HEK293T (cell line): Measurements from ENCODE around the gene APOA5.

ENCODE experiments used
- CTCF ChIA-PET: fragments of 350-600 bp; formaldehyde crosslinking; extraction: SDS; loops from one replicate; lab custom pipeline; 2021; ENCODE audit warnings: antibody characterized with exemption, inconsistent platforms; lab: Yijun Ruan, JAX
- POLR2A ChIA-PET: fragments of 350-600 bp; formaldehyde crosslinking; extraction: SDS; loops from one replicate; lab custom pipeline; 2020; ENCODE audit warnings: antibody characterized with exemption, inconsistent platforms; lab: Yijun Ruan, JAX
- DNase-seq: peaks from one replicate; pipeline ENCODE4 v3.0.0; 2012; ENCODE audit warnings: mixed read lengths; ENCODE audit errors: extremely low spot score
- ARNT ChIP-seq: fragments of 450-650 bp; IDR thresholded peaks from 2 replicates; pipeline ENCODE4 v1.6.1; 2017; ENCODE audit warnings: mild to moderate bottlenecking
- BHLHE40 ChIP-seq: fragments of 450-650 bp; IDR thresholded peaks from 2 replicates; pipeline ENCODE4 v1.6.1; 2016; ENCODE audit warnings: mild to moderate bottlenecking, moderate library complexity, borderline replicate concordance
- CTBP1 ChIP-seq: fragments of 450-650 bp; IDR thresholded peaks from 2 replicates; pipeline ENCODE4 v1.6.1; 2016; ENCODE audit warnings: borderline replicate concordance
- ELF4 ChIP-seq: fragments of 450-650 bp; IDR thresholded peaks from 2 replicates; pipeline ENCODE4 v1.6.1; 2017; ENCODE audit warnings: antibody characterized with exemption
- FOXA1 ChIP-seq: fragments of 450-650 bp; IDR thresholded peaks from 2 replicates; pipeline ENCODE4 v1.6.1; 2016; ENCODE audit warnings: mild to moderate bottlenecking
- FOXK2 ChIP-seq: fragments of 450-650 bp; IDR thresholded peaks from 2 replicates; pipeline ENCODE4 v1.6.1; 2016; ENCODE audit warnings: mild to moderate bottlenecking
- FOXM1 ChIP-seq: fragments of 450-650 bp; IDR thresholded peaks from 2 replicates; pipeline ENCODE4 v1.6.1; 2017; ENCODE audit warnings: mild to moderate bottlenecking, borderline replicate concordance
- HDGF ChIP-seq: fragments of 450-650 bp; IDR thresholded peaks from 2 replicates; pipeline ENCODE4 v1.6.1; 2017; ENCODE audit warnings: antibody characterized with exemption, borderline replicate concordance
- L3MBTL2 ChIP-seq: fragments of 450-650 bp; conservative IDR thresholded peaks from 2 replicates; pipeline ENCODE4 v1.6.1; 2016; ENCODE audit warnings: mild to moderate bottlenecking
- LEF1 ChIP-seq: fragments of 450-650 bp; IDR thresholded peaks from 2 replicates; pipeline ENCODE4 v1.6.1; 2017; ENCODE audit warnings: mild to moderate bottlenecking, borderline replicate concordance
- NFRKB ChIP-seq: fragments of 450-650 bp; IDR thresholded peaks from 2 replicates; pipeline ENCODE4 v1.6.1; 2016; ENCODE audit warnings: mild to moderate bottlenecking, moderate library complexity
- PKNOX1 ChIP-seq: fragments of 450-650 bp; IDR thresholded peaks from 2 replicates; pipeline ENCODE4 v1.6.1; 2016
- SP1 ChIP-seq: fragments of 450-650 bp; IDR thresholded peaks from 2 replicates; pipeline ENCODE4 v1.6.1; 2017
- SUZ12 ChIP-seq: fragments of 450-650 bp; IDR thresholded peaks from 2 replicates; pipeline ENCODE4 v1.6.1; 2016; ENCODE audit warnings: mild to moderate bottlenecking
- TARDBP ChIP-seq: fragments of 450-650 bp; IDR thresholded peaks from 2 replicates; pipeline ENCODE4 v1.6.1; 2016
- ZNF384 ChIP-seq: fragments of 450-650 bp; IDR thresholded peaks from 2 replicates; pipeline ENCODE4 v1.6.1; 2016

The APOA5 gene

GRCh38 chr11:116797816-116798215, 6.1 kb upstream of the APOA5 start:
- ChIA-PET CTCF (no interaction called here), POLR2A (no interaction called here)
- no peak for DNase-seq
- TF ChIP-seq PKNOX1: no peak

DNA sequence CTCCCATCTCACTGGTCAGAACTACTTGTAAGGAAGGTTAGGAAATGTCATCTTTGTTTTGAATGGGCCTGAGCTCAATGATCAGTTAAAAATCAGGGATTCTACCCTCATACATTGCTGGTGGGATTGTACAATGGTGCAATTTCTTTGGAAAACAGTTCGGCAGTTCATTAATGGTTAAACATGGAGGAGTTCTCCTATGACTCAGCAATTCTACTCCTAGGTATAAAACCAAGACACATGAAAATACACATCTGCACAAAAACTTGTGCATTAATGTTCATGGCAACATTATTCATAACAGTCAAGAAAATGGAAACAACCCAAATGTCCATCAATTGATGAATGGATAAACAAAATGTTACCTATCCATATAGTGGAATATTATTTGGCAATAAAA, 4.9 kb upstream of the APOA5 start:
- ChIA-PET POLR2A (no interaction called here), CTCF (no interaction called here)
- DNase-seq: no peak
- no peak for TF ChIP-seq SP1

GRCh38 chr11:116794851-116795250, 3.2 kb upstream of the APOA5 start:
- CTCF ChIA-PET: interaction anchor here (2.9 kb wide), 1 partner anchor 41 kb away, joined by 11 read pairs; no protein-coding TSS in a partner anchor
- DNase-seq: no peak
- TF ChIP-seq SUZ12 (no peak), CTBP1 (no peak), PKNOX1 (no peak), LEF1 (no peak), ARNT (no peak), L3MBTL2 (no peak), FOXK2 (no peak), FOXM1 (no peak), SP1 (no peak), ZNF384 (no peak), ELF4 (no peak), HDGF (no peak), FOXA1 (no peak), TARDBP (no peak), NFRKB (no peak), BHLHE40 (no peak)
- POLR2A ChIA-PET: no interaction called here

DNA sequence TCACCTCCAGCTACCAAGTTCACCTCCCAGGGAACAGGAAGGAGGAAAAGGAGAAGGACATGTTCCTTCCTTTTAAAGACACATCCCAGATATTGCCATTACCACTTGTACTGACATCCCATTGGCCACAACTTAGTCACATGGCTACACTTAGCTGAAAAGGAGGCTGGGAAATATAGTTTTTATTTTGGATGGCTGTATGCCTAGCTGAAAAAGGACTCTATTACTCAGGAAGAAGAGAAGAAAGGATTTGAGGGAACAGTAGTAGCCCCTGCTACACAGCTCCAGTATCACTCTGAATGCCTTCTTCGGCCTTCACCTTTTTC, 2.1 kb upstream of the APOA5 start:
- ChIA-PET POLR2A (interaction anchor here (2.0 kb wide), 1 partner anchor 42 kb away, joined by 8 read pairs; no protein-coding TSS in a partner anchor), CTCF (interaction anchor here (2.9 kb wide), 1 partner anchor 42 kb away, joined by 11 read pairs; no protein-coding TSS in a partner anchor)
- TF ChIP-seq ELF4 (no peak), LEF1 (no peak), NFRKB (no peak), FOXM1 (no peak), FOXA1 (no peak), ARNT (no peak), BHLHE40 (no peak)
- DNase-seq: no peak

GRCh38 chr11:116792869-116793771, 1.4 kb upstream of the APOA5 start:
- no peak for DNase-seq
- CTCF ChIA-PET: interaction anchor here (2.9 kb wide), 1 partner anchor 43 kb away, joined by 11 read pairs; no protein-coding TSS in a partner anchor
- POLR2A ChIA-PET: interaction anchor here (2.0 kb wide), 1 partner anchor 43 kb away, joined by 8 read pairs; no protein-coding TSS in a partner anchor
- TF ChIP-seq HDGF (no peak), BHLHE40 (no peak), FOXK2 (no peak), SP1 (no peak)

DNA sequence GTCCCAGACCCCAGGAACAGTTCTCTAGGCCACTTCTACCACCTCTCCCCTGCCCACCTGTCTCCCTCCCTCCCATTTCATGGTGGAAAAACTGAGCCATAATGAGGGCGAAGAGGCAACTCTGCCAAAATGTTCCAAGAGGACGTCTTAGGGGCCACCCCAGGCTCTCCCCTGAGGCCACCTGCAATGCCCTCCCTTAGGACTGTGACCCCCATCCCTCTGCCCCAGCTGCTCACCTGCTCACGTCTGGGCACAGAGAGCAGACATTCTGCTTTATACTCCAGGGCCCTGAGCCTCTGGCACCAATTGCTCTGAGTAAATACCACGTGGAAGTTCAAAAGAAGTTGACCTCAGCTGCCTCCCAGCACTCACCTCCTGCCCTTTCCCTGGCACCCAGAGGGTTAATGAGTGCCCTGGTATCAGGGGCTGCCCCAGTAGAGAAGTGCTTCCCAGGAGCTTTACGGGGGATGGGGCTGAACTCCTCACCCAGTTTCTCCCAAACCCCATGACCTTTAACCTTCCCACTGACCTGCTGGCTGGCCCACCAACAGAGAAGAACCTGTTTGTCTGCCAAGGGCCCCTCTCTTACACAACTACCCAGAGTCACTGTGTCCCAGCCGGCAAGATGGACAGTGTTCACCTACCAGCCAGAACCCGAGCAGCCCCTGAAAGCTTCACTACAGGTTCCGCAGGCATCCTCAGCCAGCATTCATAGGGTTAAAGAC, 627 bp upstream of the APOA5 start:
- TF ChIP-seq CTBP1 (no peak), LEF1 (no peak), HDGF (no peak), TARDBP (no peak), FOXK2 (no peak), FOXA1 (no peak), ARNT (no peak), SP1 (no peak), BHLHE40 (no peak), L3MBTL2 (no peak), SUZ12 (no peak), FOXM1 (no peak)
- ChIA-PET POLR2A (interaction anchor here (2.0 kb wide), 1 partner anchor 43 kb away, joined by 8 read pairs; no protein-coding TSS in a partner anchor), CTCF (interaction anchor here (1.4 to 3.3 kb wide), 3 partner anchors 44 to 60 kb away, joined by 3 to 56 read pairs (median 11); partner anchors contain the start of gene APOA1)
- no peak for DNase-seq
